Ectodermal cell (in vitro differentiated cells): ENCODE measurements around the gene CLTCL1.
"Not testable (repeated sequence)": the region's sequence is repeated elsewhere in the genome, so short reads cannot be mapped to it uniquely, and the experiment has no call there.

Source experiments
- H3K27ac ChIP-seq: 2 replicates; pipeline ENCODE4 v1.7.0; 2013; ENCODE audit warnings: mild to moderate bottlenecking, low read depth, low read length; ENCODE audit not compliant: insufficient read depth, poor library complexity, severe bottlenecking
- H3K27me3 ChIP-seq: 2 replicates; pipeline ENCODE4 v1.7.0; 2013; ENCODE audit warnings: mild to moderate bottlenecking, low read length; ENCODE audit not compliant: insufficient read depth, control insufficient read depth, poor library complexity, severe bottlenecking
- H3K36me3 ChIP-seq: one replicate; pipeline ENCODE4 v1.7.0; 2013; ENCODE audit warnings: low read length; ENCODE audit not compliant: control insufficient read depth, insufficient read depth
- H3K4me1 ChIP-seq: one replicate; pipeline ENCODE4 v1.7.0; 2013; ENCODE audit warnings: low read length; ENCODE audit not compliant: control insufficient read depth, insufficient read depth
- H3K4me3 ChIP-seq: 2 replicates; pipeline ENCODE4 v1.7.0; 2013; ENCODE audit warnings: low read depth, low read length, control low read depth; ENCODE audit not compliant: insufficient read depth
- H3K9me3 ChIP-seq: 2 replicates; pipeline ENCODE4 v1.7.0; 2013; ENCODE audit warnings: mild to moderate bottlenecking, low read length, moderate library complexity; ENCODE audit not compliant: control insufficient read depth
- WGBS, 2 experiments: methylation state at CpG; one replicate each; pipeline ENCODE4 v1.1.7; 2013; ENCODE audit warnings: missing lambda C conversion rate in 2 of 2; 5-methylcytosine and 5-hydroxymethylcytosine counted together

Gene CLTCL1

GRCh38 chr22:19169002-19169946, 122.2 kb downstream of the CLTCL1 start:
- Histone ChIP-seq H3K27ac (peak overlapping the region; percentile 42), H3K36me3 (no peaks in the 10 kb centered on the region), H3K4me1 (peaks cover 25% of the 10 kb centered on the region), H3K27me3 (peaks cover 58% of the 10 kb centered on the region), H3K4me3 (peak overlapping the region; percentile 3), H3K9me3 (no peaks in the 10 kb centered on the region)
- WGBS, 2 experiments = 9 to 10% methylated on average over 58 of the region's 58 CpGs

- no peak overlapping the region for H3K27ac ChIP-seq
- H3K4me1 ChIP-seq = peaks cover 25% of the 10 kb centered on the region
- no peak overlapping the region for H3K4me3 ChIP-seq
- H3K36me3 ChIP-seq = no peaks in the 10 kb centered on the region
- WGBS, 2 experiments = 76 to 78% methylated on average over 17 of the region's 17 CpGs
- peaks cover 58% of the 10 kb centered on the region for H3K27me3 ChIP-seq
- H3K9me3 ChIP-seq = no peaks in the 10 kb centered on the region
Measured at GRCh38 chr22:19168088-19168890, 123.2 kb downstream of the CLTCL1 start.

- Histone ChIP-seq H3K4me1 (peaks cover 20% of the 10 kb centered on the region), H3K27ac (no peak overlapping the region), H3K9me3 (no peaks in the 10 kb centered on the region), H3K4me3 (no peak overlapping the region), H3K36me3 (no peaks in the 10 kb centered on the region), H3K27me3 (peaks cover 58% of the 10 kb centered on the region)
- 75 to 80% methylated on average over 13 of the region's 13 CpGs for WGBS, 2 experiments
Measured at GRCh38 chr22:19167106-19167869, 124.2 kb downstream of the CLTCL1 start.

GRCh38 chr22:19166421-19166820, 125.1 kb downstream of the CLTCL1 start:
- WGBS, 2 experiments = 86% methylated on average over 8 of the region's 8 CpGs
- H3K9me3 ChIP-seq = no peaks in the 10 kb centered on the region
- no peaks in the 10 kb centered on the region for H3K36me3 ChIP-seq
- H3K4me1 ChIP-seq = peaks cover 19% of the 10 kb centered on the region
- H3K27me3 ChIP-seq = peaks cover 66% of the 10 kb centered on the region
- no peak overlapping the region for H3K4me3 ChIP-seq
- H3K27ac ChIP-seq = no peak overlapping the region

GRCh38 chr22:19164425-19164824, 127.1 kb downstream of the CLTCL1 start:
- H3K27ac ChIP-seq = no peak overlapping the region
- 87 to 95% methylated on average over 5 to 6 of the region's 6 CpGs for WGBS, 2 experiments
- H3K4me3 ChIP-seq = no peak overlapping the region
- peaks cover 3% of the 10 kb centered on the region for H3K4me1 ChIP-seq
- no peaks in the 10 kb centered on the region for H3K36me3 ChIP-seq
- peaks cover 55% of the 10 kb centered on the region for H3K27me3 ChIP-seq
- no peaks in the 10 kb centered on the region for H3K9me3 ChIP-seq

- peaks cover 36% of the 10 kb centered on the region for H3K27me3 ChIP-seq
- not testable (repeated sequence) for H3K36me3 ChIP-seq, H3K4me1 ChIP-seq
Measured at GRCh38 chr22:19158649-19159048, 132.9 kb downstream of the CLTCL1 start.

GRCh38 chr22:19156109-19156508, 135.4 kb downstream of the CLTCL1 start:
- not testable (repeated sequence) for H3K36me3 ChIP-seq, H3K27ac ChIP-seq, H3K9me3 ChIP-seq, H3K4me1 ChIP-seq, H3K4me3 ChIP-seq
- 87 to 91% methylated on average over 9 of the region's 9 CpGs for WGBS, 2 experiments
- peaks cover 51% of the 10 kb centered on the region for H3K27me3 ChIP-seq

More at GRCh38 chr22:19158649-19159048, 132.9 kb downstream of the CLTCL1 start:
- H3K4me3 ChIP-seq, H3K27ac ChIP-seq, H3K9me3 ChIP-seq: not testable (repeated sequence)
- 88 to 92% methylated on average over 11 of the region's 11 CpGs for WGBS, 2 experiments

GRCh38 chr22:19152942-19153883, 138.3 kb downstream of the CLTCL1 start:
- Histone ChIP-seq H3K27ac (no peak overlapping the region), H3K4me3 (no peak overlapping the region), H3K36me3 (no peaks in the 10 kb centered on the region), H3K9me3 (no peaks in the 10 kb centered on the region), H3K27me3 (peaks cover 63% of the 10 kb centered on the region), H3K4me1 (no peaks in the 10 kb centered on the region)
- WGBS, 2 experiments = 74 to 76% methylated on average over 11 of the region's 11 CpGs
